ENCODE results near the gene CAPN7. TPM values are rescaled to one million over a fixed set of nuclear protein-coding genes. Genes with fewer than 3 reads are reported as not detected.

Gene CAPN7
- total RNA-seq, 3 donors from 2014 or later: 79.0 to 112 (median 91.4) TPM

GRCh38 chr3:15295506-15295905 is 89.5 kb downstream of the CAPN7 start:
- no peak for DNase-seq (ENCODE audit: low spot score in 2 of 2)
- Histone ChIP-seq H3K27me3 (no peaks in the 10 kb centered on the region), H3K4me1 (peaks cover 17 to 23% of the 10 kb centered on the region in 2 donors), H3K36me3 (no peaks in the 10 kb centered on the region), H3K27ac (peak overlapping the region; percentile 48 to 82), H3K9me3 (no peaks in the 10 kb centered on the region), H3K4me3 (no peak overlapping the region)
- TF ChIP-seq POLR2AphosphoS5 (IDR thresholded peaks at IDR 0.05) (peak in 1 of 3 donors; percentile 50), CTCF (IDR thresholded peaks at IDR 0.05) (no peak)
- intact Hi-C loops (cut with DNase I; ENCODE audit: low total_unique reads): no loop called here

- Histone ChIP-seq H3K4me1 (peaks cover 8 to 9% of the 10 kb centered on the region in 2 donors), H3K27me3 (no peaks in the 10 kb centered on the region), H3K36me3 (no peaks in the 10 kb centered on the region), H3K9me3 (no peaks in the 10 kb centered on the region), H3K27ac (peak overlapping the region in 1 of 2 donors; percentile 41), H3K4me3 (no peak overlapping the region)
- DNase-seq (ENCODE audit: low spot score in 2 of 2): no peak
- intact Hi-C loops (cut with DNase I; ENCODE audit: low total_unique reads): no loop called here
- TF ChIP-seq CTCF (IDR thresholded peaks at IDR 0.05) (no peak), POLR2AphosphoS5 (IDR thresholded peaks at IDR 0.05) (no peak), POLR2A (IDR thresholded peaks at IDR 0.05) (no peak)
These were observed 91.7 kb downstream of the CAPN7 start for GRCh38 chr3:15297608-15298350.

- peak overlapping the region in 1 of 2 donors; percentile 11 for H3K27ac ChIP-seq
- H3K4me3 ChIP-seq: no peak overlapping the region
- no peaks in the 10 kb centered on the region for H3K27me3 ChIP-seq
- no peaks in the 10 kb centered on the region for H3K9me3 ChIP-seq
- DNase-seq (ENCODE audit: low spot score in 2 of 2): no peak
- H3K36me3 ChIP-seq: no peaks in the 10 kb centered on the region
- intact Hi-C loops (cut with DNase I; ENCODE audit: low total_unique reads): no loop called here
- TF ChIP-seq CTCF (IDR thresholded peaks at IDR 0.05) (no peak), POLR2AphosphoS5 (IDR thresholded peaks at IDR 0.05) (no peak), POLR2A (IDR thresholded peaks at IDR 0.05) (no peak)
- H3K4me1 ChIP-seq: peaks cover under 1 to 1% of the 10 kb centered on the region in 2 donors
These were observed 92.5 kb downstream of the CAPN7 start for GRCh38 chr3:15298504-15298903.

- H3K27ac ChIP-seq: peak overlapping the region in 1 of 2 donors; percentile 11
These were observed 93.0 kb downstream of the CAPN7 start for GRCh38 chr3:15299036-15299435.

More at GRCh38 chr3:15299036-15299435, 93.0 kb downstream of the CAPN7 start:
- TF ChIP-seq POLR2A (IDR thresholded peaks at IDR 0.05) (no peak), CTCF (IDR thresholded peaks at IDR 0.05) (no peak), POLR2AphosphoS5 (IDR thresholded peaks at IDR 0.05) (no peak)
- H3K36me3 ChIP-seq: no peaks in the 10 kb centered on the region
- no peaks in the 10 kb centered on the region for H3K27me3 ChIP-seq
- no peak for DNase-seq (ENCODE audit: low spot score in 2 of 2)
- H3K9me3 ChIP-seq: no peaks in the 10 kb centered on the region
- intact Hi-C loops (cut with DNase I; ENCODE audit: low total_unique reads): no loop called here
- no peak overlapping the region for H3K4me3 ChIP-seq
- no peaks in the 10 kb centered on the region for H3K4me1 ChIP-seq
